ENCODE results near the gene FLRT1.

GRCh38 chr11:64019106-64020037 is 16.4 kb upstream of the FLRT1 start:
- TF ChIP-seq, protein P1, sequence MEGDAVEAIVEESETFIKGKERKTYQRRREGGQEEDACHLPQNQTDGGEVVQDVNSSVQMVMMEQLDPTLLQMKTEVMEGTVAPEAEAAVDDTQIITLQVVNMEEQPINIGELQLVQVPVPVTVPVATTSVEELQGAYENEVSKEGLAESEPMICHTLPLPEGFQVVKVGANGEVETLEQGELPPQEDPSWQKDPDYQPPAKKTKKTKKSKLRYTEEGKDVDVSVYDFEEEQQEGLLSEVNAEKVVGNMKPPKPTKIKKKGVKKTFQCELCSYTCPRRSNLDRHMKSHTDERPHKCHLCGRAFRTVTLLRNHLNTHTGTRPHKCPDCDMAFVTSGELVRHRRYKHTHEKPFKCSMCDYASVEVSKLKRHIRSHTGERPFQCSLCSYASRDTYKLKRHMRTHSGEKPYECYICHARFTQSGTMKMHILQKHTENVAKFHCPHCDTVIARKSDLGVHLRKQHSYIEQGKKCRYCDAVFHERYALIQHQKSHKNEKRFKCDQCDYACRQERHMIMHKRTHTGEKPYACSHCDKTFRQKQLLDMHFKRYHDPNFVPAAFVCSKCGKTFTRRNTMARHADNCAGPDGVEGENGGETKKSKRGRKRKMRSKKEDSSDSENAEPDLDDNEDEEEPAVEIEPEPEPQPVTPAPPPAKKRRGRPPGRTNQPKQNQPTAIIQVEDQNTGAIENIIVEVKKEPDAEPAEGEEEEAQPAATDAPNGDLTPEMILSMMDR (IDR thresholded peaks at IDR 0.05; ENCODE audit: low read depth, low read length, missing input control), result no peak
- TF ChIP-seq, protein P2, sequence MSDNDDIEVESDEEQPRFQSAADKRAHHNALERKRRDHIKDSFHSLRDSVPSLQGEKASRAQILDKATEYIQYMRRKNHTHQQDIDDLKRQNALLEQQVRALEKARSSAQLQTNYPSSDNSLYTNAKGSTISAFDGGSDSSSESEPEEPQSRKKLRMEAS (IDR thresholded peaks at IDR 0.05), result no peak
